GM23248 (cell line): Measurements from ENCODE around the gene PPL.

Experiments
- EZH2 ChIP-seq: fragments of 200-600 bp; sonication (generic); IDR thresholded peaks from 2 replicates; pipeline ENCODE4 v1.6.1; 2018; ENCODE audit warnings: antibody characterized with exemption, mild to moderate bottlenecking; ENCODE audit not compliant: insufficient read depth, poor library complexity, severe bottlenecking
- EZH2phosphoT487 ChIP-seq: fragments of 200-600 bp; sonication (generic); IDR thresholded peaks from 2 replicates; pipeline ENCODE4 v1.6.1; 2018; ENCODE audit warnings: antibody characterized with exemption, moderate library complexity, mild to moderate bottlenecking, low read depth; ENCODE audit not compliant: insufficient read depth

DNA sequence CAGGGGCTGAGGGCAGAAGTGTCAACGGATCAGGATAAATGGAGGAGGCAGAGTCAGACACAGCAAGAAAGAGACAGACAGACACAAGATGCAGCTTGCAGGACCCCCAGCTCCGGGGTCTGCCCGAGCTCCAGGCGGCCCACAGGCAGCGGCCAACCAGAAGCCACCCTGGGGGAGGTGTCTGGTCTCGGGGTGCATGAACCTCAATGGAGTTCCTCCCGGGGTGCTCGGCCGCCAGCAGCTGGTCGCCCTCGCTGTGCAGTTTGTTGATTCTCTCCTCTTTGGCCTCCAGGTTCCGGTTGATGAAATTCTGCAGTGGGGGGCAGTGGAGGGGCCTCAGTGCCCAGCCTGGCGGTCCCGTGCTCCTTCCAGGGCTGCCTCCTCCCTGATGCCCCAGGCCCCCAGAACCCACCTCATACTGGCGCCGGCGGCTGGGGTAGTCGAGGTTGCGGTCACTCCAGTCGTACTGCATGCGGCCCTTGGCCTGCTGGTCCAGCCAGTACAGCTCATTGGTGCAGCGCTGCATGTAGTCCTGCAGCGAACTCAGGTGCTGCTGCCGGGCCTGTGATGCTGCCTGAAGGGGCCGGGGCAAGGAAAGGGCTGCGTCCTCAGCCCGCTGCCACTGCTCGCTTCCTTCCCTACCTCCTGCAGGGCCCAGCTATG, 38.0 kb downstream of the PPL start:
- TF ChIP-seq EZH2phosphoT487 (no peak), EZH2 (no peak)
